Occipital lobe (tissue), 2 donors: ENCODE measurements around the gene CSTB. TPM values are rescaled to one million over a fixed set of nuclear protein-coding genes. Genes with fewer than 3 reads are reported as not detected.

Source experiments
- DNase-seq: peaks from one replicate; lab custom pipeline; 2025; lab: John Stamatoyannopoulos, UW
- total RNA-seq: library from RNA; depleted of rRNA; stranded (reverse); fragments of >200 nt; gene quantifications from one replicate; pipeline ENCODE4 v1.2.3, GENCODE V29; 2014

The CSTB gene
- total RNA-seq, 1 donor from 2014 or later: 7.5 TPM

DNA sequence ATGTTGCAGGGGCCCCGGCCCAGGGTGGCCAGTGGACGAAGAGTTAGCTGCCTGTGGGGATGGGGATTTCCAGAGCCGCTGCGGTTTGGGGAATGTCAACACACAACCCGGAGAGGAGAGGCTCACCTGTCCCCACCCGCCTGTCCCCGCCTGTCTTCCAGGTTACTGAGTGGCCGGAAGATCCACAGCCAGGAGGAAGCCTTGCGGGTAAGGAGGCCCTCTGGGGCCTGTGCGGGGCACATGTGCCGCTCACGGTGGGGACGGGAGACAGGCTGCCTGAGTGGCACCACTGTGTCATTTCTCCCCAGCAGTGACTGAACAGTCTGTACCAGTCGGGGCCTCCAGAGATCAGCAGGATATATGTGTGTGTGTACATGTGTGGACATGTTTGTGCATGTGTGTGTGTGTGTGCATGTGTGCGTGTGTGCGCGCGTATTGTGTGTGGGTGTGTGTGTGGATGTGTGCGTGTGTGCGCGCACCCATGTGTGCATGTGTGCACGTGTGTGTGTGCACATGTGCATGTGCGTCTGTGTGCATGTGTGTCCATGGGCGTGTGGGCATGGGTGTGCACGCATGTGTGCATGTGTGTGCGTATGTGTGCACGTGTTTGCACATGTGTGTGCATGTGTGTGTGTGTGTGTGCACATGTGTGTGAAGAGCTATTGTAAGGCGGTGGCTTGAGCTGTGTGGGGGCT lies 25.6 kb downstream of the CSTB start:
- DNase-seq: no peak

GRCh38 chr21:43749651-43750262 lies 26.4 kb downstream of the CSTB start:
- no peak for DNase-seq

DNA sequence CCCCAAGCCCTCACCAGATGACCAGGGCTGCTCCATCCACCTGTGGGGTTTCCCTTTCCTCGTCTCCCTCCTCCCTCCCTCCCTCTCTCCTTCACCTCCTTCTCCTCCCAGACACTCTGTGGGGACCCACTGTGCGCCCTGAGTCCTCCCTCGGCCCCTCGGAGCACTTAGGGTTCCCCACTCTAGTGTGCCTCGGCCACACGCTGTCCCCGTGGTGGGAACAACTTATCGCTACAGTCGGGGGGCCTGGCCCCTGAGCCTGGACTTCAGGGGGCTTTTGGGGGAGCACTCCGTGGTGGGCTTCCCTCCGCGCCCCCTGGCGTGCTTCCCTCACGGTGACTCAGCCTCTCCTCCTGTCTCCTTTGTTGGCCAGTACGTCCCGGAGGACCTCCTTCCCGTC lies 27.5 kb downstream of the CSTB start:
- no peak for DNase-seq

DNA sequence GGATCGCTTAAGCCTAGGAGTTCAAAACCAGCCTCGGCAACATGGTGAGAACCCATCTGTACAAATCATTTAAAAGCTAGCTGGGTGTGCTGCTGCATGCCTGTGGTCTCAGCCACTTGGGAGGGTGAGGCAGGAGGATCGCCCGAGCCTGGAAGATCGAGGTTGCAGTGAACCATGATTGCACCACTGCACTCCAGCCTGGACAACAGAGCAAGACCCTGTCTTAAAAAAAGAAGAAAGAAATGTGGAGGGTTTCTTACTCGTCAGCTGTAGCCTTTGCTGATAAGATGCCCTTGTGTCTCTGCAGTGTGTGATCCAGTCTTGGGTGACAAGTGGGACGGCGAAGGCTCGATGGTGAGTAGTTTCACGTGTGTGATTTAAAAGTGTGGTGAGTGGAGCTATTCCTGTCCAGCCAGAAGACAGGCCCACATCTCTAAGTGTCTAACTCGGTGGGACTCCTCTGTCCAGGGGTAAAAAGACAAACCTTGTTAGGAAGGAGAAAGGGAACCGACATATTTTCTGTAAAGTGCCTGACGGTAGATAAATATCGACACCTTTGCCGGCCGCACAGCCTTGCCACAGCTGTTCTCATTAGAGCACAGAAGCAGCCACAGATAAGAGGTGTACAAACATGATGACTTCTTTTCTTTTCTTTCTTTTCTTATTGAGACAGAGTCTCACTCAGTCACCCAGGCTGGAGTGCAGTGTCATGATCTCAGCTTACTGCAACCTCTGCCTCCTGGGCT lies 30.2 kb downstream of the CSTB start:
- DNase-seq: no peak

DNA sequence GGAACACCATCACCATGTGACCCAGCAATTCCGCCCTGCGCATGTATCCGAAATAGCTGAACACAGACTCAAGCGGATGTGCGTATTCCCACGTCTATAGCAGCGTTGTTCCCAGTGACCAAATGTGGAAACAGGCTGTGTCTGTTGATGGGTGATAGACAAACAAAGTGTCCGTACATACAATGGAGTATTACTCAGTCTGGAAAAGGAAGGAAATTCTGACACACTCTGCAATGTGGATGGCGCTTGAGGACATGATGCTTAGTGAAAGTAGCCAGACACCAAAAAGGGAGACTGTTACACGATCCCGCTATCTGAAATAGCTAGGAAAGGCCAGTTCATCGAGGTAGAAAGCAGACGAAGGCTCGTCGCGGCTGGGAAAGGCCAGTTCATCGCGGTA lies 31.4 kb downstream of the CSTB start:
- DNase-seq: no peak

DNA sequence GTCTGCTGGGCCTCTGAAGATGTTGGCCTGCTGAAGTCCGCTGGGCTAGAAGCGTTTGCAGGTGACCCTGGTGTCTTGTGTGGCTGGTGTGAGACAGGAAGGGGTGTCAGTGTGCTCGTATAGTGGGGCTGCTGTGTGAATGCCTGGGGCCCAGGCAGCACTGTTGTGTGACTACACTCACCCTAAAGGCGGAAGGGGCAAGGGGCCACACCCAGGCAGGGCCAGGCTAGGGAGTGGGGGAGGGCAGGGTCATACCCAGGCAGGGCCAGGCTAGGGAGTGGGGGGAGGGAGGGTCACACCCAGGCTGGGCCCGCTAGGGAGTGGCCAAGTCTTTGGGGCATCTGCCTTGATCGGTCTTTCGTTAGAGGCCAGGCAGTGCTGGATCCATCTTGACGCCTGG lies 32.2 kb downstream of the CSTB start:
- DNase-seq: no peak

DNA sequence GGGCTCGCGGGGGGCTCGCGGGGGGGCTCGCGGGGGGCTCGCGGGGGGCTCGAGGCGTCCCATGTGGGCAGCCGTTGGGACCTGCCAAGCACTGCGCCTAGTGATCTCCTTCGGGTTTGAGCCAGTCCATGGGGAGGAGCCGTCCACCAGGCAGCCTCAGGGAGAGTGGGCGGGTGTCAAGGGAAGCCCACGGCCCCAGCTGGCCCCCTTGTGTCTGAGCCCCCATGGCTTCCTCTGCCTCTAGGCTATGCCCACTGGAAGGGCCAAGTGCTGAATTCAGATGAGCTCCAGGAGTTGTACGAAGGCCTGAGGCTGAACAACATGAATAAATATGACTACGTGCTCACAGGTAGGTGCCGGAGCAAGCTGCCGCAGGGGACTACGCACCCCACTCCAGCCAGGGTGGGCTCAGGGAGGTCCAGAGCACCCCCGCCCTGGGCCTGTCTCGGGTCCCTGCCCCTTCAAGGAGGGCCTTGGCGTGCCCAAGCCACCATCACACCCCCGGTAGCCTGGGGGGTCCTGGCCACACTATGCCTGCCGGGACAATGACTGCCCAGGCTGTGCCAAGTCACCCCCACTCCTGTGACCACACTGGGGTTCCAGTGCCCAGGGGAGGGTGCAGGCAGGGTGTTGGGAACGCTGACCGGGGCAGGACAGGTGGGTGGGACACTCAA lies 34.5 kb downstream of the CSTB start:
- DNase-seq: no peak

DNA sequence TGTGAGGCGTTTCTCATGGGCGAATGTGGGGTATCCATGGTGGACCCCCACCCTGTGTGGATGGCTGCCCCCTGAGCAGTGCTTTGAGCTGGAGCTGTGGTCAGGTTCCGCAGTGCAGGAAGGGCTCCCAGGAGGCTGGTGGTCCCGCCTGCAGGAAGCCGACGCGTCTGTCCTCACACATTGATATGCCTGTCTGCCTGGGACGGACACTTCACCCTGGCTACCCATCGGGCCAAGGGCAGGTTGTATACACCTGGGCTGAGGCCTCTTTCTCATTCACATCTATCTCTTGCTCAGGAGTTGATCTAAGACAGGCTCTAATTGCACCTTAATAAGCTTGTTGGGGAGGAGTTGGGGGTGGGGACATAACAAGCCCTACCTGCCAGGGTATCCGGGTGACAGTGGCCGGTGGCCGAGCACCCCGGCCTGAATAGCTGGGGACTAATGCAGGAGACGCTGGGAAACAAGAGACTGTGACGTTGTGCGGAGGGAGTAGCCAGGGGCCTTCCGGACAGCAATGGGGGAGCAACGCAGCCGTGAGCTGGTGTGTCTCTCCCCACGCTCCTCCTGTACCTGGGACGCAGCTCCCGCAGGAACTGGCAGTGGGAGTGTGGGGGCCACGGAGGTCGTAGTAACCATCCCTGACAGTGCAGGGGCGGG lies 35.5 kb downstream of the CSTB start:
- DNase-seq: no peak

GRCh38 chr21:43739621-43740435 lies 36.3 kb downstream of the CSTB start:
- no peak for DNase-seq

GRCh38 chr21:43737158-43737950 lies 38.8 kb downstream of the CSTB start:
- no peak for DNase-seq

DNA sequence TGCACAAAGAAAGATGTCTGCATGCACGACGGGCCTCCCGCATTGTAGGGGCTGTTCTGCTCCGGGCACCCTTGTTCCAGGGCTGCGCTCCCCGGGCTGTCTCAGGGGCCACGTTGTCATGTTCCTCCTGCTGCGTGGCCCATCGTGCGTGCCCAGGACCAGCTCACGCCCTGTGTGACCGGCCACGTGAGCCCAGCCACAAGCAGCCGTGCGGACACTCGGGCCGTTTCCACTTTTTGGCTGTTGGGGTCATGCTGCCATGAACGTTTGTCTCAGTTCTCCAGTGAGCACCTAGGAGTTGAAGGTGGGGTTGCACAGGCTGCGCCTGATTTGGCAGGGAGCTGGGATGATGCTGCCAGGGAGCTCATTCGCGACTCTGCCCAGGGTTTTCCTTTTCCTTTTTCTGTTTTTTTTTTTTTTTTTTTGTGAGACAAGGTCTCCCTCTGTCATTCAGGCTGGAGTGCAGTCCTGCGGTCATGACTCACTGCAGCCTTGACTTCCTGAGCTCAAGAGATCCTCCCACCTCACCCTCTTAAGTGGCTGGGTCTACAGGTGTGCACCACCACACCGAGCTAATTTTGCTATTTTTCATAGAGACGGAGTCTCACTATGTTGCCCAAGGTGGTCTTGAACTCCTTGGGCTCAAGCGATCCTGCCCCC lies 39.8 kb downstream of the CSTB start:
- no peak for DNase-seq

DNA sequence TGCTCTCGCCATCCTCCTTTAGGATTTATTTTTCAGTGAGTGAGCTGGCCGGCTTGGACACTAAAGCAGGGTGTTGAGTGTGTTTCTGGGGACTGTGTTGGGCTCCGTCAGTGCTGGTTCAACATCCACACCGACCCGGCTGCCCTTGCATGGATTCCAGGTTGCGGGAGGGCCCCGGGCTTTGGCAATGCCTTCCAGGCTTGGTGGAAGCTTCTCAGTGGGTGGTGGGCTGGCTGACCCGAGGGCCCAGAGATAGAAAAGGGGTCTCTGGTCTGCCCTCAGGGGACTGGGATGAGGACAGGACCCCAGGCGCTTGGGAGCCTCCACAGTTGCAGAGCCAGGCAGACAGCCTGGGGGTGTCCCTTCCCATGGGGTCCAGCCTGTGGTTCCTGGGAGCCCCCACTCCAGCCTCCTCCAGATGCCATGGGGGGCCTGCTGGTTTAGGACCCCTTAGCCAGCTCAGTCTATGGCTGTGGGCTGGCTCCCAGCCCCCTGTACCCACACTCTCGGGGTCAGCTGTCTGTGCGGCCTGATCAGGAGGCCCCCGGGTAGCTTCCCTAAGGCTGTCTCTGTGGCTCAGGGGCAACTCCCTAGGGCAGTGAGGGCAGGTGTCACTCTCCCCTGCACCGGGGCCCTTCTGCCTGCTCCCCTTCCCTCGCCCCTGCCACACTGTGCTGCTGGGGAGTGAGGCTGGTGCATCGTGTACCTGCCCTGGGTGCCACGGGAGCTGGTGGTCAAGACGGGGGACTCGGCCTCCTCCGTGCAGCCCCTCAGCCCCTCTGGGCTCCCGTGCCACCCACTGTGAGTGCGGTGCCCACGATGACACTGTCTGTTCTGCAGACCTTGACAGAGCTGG lies 40.6 kb downstream of the CSTB start:
- no peak for DNase-seq

DNA sequence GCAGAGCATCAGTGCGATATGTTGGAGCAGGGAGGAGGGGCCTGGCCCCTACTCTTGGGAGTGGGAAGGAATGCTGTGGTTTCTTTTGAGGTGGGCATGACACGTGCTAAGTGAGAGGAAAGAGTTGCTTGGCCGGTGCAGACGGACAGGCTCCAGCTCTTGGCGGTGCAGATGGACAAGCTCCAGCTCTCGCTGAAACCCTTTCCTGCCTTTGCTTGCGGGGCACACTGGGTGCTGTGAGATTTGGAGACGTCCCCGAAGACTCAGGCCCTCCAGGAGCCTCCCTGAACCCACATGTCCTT lies 41.2 kb downstream of the CSTB start:
- DNase-seq: no peak

DNA sequence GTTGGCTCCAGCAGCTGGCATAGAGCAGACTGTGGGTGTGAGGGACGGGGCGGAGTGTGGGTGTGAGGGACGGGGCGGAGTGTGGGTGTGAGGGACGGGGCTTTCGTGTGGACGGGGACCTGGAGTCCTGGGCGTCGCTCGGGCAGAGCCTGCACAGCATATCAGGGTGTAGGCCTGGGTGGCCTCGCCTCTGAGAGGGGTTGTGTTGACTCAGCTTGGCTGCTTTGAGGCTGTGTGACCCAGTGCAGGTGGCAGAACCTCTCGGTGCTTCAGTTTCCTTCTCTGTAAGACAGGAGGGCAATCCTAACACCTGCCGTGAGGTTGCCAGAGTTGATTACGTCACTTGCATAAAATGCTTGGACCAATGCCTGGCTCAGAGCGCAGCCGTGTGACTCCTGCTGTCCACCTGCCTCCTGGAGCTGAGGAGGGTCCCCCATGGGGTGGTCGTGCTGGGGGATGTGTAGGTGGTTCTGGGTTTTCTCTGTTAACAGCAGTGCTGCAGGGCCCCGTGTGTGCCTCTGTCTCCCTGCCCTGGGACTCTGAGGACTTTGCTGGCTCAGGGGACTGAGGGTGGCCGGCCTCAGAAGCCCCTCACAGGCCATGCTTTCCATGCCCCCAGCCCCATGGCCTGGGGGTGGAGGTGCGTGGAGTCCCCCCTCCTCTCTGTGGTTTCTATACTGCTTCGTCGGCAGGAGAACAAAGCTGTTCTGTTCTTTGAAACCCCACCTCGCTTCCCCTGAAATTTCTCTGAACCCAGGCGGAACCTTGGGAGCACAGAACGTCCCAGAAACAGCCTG lies 41.8 kb downstream of the CSTB start:
- DNase-seq: no peak

DNA sequence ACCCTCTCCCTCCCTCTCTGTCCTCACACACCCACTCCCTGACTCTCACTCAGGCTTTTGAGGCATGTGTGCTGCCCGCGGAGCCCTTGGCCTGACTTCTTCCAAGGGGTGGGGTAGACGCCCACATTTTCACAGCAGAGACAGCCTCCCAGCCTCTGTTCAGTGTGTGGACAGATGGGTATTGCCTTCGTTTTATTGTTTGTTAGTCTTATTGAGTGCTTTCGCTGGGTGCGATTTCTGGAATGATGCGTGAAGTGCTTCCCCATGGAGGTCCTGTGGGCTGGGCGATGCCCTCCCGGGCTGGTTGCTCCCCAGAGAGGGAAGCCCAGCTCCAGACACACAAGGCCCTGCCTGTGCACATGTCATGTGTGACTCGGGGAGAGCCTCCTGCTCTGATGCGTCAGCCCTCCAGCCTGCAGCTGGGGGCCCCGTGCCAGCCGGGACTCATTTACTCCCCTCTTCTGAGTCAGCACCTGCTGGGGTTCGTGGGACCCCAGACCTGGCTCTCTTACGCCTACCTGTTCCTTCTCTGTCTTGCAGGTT lies 42.5 kb downstream of the CSTB start:
- DNase-seq: peak; percentile 63

GRCh38 chr21:43733060-43733459 lies 43.0 kb downstream of the CSTB start:
- no peak for DNase-seq

GRCh38 chr21:43731891-43732711 lies 44.0 kb downstream of the CSTB start:
- DNase-seq: no peak
